Measurements from ENCODE around the gene SDE2.

DNA sequence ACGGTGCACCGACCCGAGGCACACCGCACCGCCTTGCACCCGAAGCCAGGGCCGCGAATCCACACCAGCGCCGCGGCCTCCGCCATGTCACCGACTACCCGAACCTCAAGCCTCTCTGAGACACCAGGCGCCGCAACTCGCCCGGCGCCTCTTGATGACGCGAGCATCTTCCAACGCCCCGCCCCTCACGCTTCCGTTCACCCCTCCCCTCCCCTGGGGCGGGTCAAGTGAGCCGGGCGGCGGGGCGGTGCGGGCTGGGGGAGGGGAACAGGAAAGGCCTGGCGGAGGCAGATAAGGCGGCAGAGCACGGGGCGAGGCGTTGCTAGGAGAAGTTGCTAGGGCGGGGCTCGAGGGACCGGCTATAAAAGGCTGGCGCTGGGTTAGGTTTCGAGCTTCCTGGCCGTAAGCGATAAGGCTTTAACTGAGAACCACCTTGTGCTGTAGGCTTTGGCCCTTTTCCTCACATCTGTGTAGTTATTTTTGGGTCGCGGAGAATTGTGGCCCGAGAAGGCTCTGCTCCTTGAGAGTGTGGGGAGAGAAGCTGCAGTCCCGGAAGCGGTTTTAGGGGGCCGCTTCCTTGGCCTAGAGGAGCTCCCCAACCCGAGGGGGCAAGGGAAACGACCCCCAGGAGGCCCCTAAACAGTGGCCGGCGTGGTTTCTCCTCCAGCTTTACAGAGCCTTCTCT, at the start of gene SDE2:
- TF ChIP-seq EZH2 (IDR thresholded peaks at IDR 0.05; ENCODE audit: borderline replicate concordance, insufficient read depth, low read depth, low read length, poor library complexity, severe bottlenecking), result no peak
- TF ChIP-seq, protein P1, sequence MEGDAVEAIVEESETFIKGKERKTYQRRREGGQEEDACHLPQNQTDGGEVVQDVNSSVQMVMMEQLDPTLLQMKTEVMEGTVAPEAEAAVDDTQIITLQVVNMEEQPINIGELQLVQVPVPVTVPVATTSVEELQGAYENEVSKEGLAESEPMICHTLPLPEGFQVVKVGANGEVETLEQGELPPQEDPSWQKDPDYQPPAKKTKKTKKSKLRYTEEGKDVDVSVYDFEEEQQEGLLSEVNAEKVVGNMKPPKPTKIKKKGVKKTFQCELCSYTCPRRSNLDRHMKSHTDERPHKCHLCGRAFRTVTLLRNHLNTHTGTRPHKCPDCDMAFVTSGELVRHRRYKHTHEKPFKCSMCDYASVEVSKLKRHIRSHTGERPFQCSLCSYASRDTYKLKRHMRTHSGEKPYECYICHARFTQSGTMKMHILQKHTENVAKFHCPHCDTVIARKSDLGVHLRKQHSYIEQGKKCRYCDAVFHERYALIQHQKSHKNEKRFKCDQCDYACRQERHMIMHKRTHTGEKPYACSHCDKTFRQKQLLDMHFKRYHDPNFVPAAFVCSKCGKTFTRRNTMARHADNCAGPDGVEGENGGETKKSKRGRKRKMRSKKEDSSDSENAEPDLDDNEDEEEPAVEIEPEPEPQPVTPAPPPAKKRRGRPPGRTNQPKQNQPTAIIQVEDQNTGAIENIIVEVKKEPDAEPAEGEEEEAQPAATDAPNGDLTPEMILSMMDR (IDR thresholded peaks at IDR 0.05), result no peak

All from B cell (primary cell).